Amygdala (tissue), 56 donors: ENCODE measurements around the gene ATP4A.
A peak's percentile ranks its signal among the peaks of the same experiment; 100 is the strongest.

Source experiments
- DNase-seq, 56 donors: peaks; one replicate each; lab custom pipeline; 2025; lab: John Stamatoyannopoulos, UW

The ATP4A gene

GRCh38 chr19:35566738-35567137 is 3.3 kb upstream of the ATP4A start:
- DNase-seq: no peak

- DNase-seq: no peak
Measured at GRCh38 chr19:35565016-35565856, 1.8 kb upstream of the ATP4A start.

- no peak for DNase-seq
Measured at GRCh38 chr19:35562776-35563175, 682 bp downstream of the ATP4A start.

GRCh38 chr19:35562336-35562735 is 1.1 kb downstream of the ATP4A start:
- DNase-seq: no peak

GRCh38 chr19:35561436-35561835 is 2.0 kb downstream of the ATP4A start:
- no peak for DNase-seq

GRCh38 chr19:35560677-35561076 is 2.8 kb downstream of the ATP4A start:
- no peak for DNase-seq

- DNase-seq: no peak
Measured at GRCh38 chr19:35560271-35560670, 3.2 kb downstream of the ATP4A start.

- DNase-seq: no peak
Measured at GRCh38 chr19:35559781-35560180, 3.7 kb downstream of the ATP4A start.

- DNase-seq: no peak
Measured at GRCh38 chr19:35559281-35559659, 4.2 kb downstream of the ATP4A start.

GRCh38 chr19:35558400-35559280 is 4.8 kb downstream of the ATP4A start:
- no peak for DNase-seq

- DNase-seq: peak in 12 of 56 donors; percentile 3 to 59 (median 19)
Measured at GRCh38 chr19:35557539-35558399, 5.7 kb downstream of the ATP4A start.

- no peak for DNase-seq
Measured at GRCh38 chr19:35556846-35557538, 6.5 kb downstream of the ATP4A start.

- no peak for DNase-seq
Measured at GRCh38 chr19:35556025-35556590, 7.3 kb downstream of the ATP4A start.

- no peak for DNase-seq
Measured at GRCh38 chr19:35555301-35556005, 8.0 kb downstream of the ATP4A start.

- DNase-seq: no peak
Measured at GRCh38 chr19:35554076-35554475, 9.4 kb downstream of the ATP4A start.

- DNase-seq: no peak
Measured at GRCh38 chr19:35553385-35554000, 10.0 kb downstream of the ATP4A start.

GRCh38 chr19:35552534-35553384 is 10.7 kb downstream of the ATP4A start:
- DNase-seq: no peak
